Measurements from ENCODE around the gene NCOA6.
"Not testable (repeated sequence)": the region's sequence is repeated elsewhere in the genome, so short reads cannot be mapped to it uniquely, and the experiment has no call there.

Gene NCOA6

DNA sequence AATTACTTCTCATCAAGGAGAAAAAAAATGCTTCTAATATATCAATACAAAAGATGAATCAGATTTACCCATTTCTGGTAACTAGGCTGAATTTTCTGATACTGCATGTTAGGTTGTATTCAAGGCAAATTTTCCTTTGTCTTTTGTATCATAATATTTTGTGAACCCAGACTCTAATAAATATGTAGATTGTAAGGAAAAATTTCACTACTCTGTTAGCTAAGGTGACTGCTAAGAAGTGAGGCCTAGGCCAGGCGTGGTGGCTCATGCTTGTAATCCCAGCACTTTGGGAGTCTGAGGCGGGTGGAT lies 108.6 kb downstream of the NCOA6 start:
- no peak for DNase-seq

DNA sequence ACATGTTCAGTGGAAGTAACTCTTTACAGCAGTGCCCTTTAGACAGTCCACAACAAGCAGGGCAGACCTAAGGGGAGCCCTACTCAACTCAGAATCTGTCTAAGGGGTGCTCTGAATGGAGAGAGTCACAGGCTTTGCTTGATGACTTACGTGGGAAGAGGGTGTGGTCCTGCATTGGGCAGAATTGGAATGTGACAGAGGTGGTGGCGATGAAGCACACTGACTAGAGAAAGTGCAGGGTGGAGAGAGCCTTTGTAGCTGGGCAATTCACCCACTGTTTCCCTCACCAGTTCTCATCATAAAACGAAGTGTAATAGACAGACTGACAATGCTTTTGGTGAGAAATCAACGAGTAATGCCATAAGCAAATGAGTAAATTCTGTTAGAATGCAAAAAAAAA lies 110.1 kb downstream of the NCOA6 start:
- DNase-seq: no peak

DNA sequence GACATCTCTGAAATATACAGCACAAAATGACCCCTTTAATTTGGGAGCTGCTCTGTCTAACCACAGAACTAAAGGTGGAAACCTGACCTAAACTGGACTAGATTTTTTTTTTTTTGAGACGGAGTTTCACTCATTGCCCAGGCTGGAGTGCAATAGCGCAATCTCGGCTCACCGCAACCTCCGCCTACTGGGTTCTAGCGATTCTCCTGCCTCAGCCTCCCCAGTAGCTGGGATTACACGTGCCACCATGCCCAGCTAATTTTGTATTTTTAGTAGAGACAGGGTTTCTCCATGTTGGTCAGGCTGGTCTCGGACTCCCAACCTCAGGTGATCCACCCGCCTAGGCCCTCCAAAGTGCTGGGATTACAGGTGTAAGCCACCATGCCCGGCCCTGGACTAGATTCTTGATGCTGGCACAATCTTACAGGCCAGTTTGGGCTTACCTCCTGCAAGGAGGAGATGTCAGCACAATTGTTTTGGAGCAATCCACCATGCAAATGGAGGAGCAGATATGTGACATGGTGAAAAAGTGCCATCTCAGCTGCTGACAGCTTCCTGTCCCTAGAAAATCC lies 111.4 kb downstream of the NCOA6 start:
- DNase-seq: not testable (repeated sequence)

DNA sequence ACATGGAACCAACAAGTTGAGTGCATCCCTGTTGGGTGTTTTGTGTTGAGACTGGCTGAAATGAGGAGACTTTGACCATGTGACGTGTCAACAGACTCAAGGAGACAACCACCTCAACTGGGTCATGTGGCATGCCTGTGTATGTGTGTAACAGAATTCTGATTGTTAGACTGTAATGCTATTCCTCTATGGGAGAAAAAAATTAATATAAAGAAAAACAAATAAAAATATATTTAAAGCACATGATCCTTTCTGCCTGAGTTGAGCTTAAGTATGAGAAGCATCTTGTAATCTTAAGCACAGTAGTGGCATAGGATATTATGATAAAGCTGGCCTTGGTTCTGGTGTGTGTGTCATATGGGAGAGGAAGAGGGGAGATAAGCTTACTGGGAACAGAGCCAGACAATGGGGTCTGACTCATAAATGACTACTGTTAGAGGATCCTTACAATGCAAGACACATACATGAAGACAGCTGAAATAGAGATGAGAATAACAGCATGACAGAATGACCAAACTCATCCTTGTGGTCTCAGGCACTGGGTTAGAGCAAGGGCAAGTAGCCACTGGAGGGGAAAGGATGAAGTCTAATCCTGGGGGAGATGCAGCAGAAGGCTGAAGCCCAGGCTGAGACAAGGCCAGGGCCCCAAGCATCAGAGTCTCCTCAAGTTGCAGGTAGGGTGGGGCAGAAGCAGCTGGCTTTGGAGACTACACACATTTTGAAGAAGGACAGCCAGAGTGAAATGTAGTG lies 112.1 kb downstream of the NCOA6 start:
- DNase-seq: no peak

DNA sequence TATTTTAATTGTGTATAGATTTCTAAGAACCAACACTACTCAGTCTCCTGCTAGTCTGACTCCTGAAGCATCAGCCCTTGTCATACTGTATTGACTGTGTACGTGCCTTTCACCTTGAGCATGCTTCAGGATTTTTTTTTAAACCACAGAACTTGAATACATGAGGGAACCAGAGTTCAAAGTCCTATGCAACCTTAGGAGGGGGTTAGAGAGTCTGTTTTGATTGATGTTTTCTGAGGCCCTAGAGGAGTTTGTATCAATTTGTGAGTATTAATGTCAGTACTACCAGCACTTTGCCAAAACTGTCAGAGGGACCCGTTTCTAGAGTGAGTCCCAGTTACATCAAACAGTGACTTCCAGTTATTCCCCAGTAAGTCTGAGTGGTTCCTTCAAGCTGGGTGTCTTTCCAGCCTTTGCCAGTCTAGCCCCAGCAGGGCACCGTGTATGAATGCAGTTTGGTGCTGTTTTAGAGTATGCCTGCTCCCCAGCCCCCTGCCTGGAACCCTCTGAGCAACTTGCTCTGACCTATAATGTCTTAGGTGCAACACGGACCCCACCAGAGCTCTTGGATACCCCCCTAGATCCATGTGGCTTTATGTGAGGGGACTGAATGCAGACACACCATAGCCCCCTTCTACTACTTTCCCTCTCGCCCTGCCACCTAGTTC lies 112.8 kb downstream of the NCOA6 start:
- no peak for DNase-seq

DNA sequence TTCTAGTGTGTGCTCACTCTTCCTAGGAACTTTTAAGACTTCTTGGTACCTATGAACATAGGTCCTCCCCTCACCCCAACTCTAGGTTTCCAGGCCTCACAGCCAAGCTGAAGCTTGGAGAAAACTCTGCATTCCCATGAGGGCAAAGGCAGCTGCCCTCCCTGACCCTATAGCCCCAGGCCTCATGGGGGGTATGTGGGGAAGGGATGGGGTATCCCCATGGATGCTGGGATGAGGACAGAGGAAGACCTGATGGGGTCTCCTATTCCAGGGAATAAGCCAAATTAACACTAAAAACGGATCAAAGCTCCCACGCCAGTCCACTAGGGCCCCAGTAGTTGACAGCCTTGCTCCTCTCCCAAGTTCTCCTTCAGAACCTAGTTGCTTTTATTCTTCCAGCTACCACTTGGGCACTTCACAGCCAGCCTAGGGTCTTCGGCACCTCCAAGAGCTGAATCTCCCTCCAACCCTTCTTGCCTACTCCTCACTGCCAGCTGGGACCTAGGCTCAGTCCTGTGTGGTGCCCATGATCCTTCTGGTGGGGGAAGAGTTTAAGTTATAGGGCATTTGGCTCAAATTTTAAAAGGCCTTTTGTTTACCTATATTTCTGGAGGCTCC lies 113.5 kb downstream of the NCOA6 start:
- DNase-seq: no peak

DNA sequence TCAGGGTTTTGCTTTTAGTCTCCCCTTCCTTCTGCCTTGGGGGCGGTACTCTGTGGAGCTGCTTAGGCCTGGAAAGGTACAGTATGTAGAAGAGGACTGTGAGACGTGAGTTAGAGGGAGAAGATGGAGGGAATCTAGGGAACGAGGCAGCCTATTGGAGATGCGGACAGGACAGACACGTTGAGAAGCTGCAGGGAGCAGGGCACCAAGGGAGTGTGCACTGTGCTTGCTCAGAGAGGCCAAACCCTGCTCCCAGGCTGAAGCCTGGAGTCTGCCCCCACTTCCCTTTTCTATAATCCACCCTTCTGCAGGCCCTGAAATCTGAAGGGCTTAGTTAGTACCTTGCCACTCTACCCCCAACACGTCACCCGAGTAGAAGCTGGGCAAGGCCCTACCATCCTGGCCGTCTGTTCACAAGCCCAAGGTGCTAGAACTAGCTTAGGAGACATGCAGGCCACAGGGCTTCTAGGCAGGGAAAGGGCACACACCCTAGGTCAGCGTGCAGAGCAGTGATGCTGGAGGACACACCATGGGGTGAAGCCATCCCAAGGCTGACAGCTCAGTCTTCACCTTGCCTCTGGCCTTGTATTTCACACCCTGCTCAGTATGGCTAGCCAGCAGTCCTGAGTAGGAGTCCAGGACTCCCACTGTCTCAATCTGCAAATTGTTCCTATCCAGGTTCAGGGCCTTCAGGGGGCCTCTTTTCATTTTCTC lies 114.4 kb downstream of the NCOA6 start:
- DNase-seq: no peak

DNA sequence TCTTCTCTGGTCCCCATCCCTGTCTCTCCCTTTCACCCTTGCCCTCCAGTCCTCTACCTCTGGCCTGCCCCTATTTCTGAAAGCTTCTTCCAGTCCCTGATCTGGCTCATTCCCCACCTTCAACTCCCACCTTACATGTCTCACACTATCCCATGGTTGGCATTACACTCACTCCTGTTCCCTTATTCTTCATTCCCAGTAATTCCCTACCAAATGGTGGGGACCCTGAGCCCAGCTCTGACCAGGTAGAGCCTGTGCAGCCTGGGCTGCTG lies 114.9 kb downstream of the NCOA6 start:
- DNase-seq: no peak

DNA sequence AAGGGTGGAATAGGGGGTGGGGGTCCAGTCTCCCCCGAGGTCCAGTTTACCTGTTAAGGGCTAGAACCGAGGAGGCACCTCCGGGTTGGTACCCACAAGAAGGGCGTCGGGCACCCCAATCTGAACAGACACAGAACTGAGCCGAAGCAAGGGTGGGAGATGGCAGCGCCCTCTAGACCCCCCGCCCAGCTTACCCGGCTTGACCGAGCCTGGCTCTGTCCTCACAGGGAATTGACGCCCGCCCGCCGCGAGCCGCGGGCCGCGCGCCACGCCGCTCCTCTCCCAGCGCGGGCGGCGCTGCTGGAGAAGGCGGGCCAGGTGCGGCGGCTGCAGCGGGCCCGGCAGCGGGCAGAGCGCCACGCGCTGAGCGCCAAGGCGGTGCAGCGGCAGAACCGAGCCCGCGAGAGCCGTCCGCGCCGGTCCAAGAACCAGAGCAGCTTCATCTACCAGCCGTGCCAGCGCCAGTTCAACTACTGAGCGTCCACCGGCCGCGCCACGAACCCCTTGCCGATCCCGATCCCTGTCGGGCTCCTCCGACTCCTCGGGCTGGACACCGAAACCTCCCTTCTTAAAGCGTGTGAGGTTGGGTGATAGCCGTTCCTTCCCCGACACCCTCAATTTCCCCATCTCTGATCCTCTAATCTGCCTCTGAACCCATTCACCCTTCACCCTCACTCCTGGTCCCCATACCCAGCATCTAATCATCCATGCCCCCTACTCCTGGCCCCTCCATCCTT lies 115.5 kb downstream of the NCOA6 start:
- no peak for DNase-seq

DNA sequence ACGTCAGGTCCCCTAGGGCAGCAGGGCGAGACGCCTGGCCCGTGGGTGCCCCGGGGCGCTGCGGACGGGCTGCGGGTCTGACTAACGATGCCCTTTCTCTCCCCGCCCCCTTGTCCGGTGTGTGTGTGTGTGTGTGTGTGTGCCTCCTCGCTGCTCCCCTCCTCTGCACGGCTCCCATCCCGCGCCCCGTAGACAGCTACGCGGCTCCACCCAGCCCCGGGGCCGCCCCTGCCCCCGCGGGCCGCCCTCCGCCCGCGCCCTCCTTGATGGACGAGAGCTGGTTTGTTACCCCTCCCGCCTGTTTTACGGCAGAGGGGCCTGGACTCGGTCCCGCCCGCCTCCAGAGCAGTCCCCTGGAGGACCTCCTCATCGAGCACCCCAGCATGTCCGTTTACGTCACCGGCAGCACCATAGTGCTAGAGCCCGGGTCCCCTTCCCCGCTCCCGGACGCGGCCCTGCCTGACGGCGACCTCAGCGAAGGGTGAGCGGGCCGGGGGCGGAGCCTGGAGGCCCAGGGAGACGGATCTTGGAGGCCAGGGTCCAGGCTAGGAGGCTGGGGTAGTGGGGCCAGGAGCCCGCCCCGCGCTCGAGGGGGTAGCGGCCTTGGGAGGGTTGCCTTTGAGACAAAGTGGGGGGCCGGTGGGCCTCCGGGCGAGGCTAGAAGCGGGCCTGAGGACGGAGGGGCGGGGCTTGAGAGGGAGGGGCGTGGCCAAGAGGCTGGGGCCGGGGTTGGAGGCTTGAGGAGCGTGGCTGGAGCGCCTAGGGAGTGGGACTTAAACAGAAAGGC lies 116.2 kb downstream of the NCOA6 start:
- DNase-seq: peak; percentile 94

DNA sequence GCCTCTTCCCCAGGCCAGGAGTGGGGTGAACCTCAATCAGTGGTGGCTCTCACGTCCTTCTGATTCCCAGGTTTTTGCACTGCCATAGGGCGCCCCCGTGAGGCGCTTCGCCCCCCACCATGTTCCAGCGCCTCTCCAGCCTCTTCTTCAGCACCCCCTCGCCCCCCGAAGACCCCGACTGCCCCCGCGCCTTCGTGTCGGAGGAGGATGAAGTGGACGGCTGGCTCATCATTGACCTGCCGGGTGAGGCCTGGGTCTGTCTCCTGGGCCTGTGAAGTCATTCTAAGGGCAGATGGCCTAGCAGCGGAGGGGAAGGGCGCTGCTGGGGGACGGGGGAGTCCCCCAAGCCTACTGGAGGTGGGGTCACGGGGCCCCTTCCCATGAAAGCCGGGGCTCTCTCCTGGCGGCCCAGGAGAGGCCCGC lies 116.8 kb downstream of the NCOA6 start:
- peak; percentile 84 for DNase-seq

DNA sequence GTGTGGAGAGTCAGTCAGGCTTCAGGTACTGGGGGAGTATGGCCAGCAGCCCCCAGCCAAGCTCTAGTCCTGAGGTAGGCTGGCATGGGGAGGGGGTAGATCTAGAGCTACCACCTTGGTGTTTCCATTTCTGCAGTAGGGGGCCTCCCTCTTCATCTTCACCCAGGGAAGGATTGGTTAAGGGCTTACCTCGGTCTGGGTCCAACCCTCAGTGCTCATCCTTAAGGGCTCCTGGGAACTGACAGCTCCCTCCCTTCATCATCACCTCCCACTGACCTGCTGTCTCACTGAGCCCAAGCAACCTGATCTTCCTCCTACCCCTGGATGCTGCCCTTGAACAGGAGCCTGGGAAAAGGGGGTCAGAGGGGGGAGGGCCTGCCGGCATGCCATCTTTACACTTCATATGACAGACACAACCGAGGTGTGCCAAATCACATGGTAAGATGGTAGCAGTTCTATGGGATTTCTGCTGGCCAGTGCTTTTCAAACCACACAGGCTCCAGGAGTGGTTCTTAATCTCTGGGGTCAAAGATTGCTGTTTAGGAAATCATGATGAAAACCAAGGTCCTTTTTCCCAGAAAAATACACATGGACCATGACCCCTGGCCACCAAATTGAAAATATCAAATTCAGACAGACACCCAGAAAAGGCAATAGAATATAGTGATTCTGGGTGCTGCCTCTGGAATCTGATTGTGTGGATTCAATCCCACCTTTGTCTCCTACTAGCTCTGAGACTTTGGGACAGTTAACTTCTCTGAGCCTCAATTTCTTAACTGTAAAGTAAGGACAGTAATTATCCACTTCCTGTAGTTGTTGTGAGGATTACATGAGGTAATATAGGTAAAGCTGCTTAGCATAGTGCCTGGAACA lies 118.3 kb downstream of the NCOA6 start:
- no peak for DNase-seq

DNA sequence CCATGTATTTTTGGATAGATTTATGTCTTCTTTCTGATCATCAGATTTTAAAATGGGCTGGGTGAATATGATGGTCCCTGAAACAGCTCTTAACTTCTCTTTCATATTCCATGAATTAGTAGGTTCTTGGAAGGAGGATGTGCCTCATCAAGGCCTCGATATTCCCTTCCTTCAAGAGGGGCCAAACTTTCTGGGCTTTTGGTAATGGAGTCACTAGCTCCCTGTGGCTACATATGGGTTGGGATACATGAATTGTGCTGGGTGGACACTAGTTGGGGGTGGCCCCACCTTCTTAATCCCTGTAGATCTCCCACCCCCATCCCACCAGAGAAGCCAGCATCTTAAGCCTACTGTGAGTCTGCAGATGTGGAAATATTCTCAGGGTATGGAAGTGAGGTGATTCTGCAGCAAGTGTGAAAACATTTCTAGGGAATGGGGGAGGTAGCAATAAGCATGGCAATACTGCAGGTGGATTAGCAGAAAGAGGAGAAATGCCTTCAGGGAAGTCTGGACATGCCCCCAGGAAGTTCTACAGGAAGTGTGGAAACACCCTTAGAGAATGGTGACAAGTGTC lies 119.1 kb downstream of the NCOA6 start:
- no peak for DNase-seq

DNA sequence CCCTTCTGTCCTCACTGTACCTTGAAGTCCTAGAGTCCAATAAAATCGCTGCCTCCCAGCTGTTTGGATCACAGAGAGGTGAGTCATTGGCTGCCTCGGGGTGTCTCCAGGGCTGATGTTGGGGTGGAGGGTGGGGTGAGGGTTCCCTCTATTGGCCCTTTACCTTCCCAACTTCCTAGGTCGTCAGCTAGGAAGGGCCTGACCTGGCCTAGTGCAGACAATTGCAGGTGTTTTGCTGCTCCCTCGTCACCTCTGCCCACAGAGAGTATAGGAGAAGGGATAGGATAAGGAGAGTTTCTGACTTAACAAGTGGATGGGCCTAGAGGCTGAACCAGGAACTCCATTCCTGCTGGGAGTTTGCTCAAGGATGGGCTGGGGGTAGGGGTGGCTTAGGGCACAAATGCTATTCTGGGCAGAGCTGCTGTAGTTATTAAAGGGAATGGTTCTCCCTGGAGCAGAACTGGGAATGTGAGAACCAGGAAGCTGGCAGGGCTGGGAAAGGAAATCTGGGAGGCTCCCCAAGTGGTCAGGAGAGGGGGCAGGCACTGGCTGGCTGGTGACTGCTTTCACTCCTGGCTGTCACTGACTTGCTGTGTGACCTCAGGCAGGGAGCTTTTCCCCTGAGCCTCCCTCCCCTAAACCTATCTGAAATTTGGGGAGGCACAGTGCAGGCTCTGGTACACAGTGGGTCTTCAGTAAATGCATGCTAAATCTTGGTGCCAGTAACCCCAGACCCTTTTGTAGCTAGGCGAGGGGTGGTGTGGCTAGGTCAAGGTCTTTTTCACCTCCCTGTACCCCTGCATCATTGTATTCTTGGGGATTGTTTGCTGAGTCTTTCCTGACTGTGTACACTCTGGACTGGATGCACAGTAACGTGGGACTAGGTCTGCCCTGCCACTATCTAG lies 119.8 kb downstream of the NCOA6 start:
- DNase-seq: no peak

DNA sequence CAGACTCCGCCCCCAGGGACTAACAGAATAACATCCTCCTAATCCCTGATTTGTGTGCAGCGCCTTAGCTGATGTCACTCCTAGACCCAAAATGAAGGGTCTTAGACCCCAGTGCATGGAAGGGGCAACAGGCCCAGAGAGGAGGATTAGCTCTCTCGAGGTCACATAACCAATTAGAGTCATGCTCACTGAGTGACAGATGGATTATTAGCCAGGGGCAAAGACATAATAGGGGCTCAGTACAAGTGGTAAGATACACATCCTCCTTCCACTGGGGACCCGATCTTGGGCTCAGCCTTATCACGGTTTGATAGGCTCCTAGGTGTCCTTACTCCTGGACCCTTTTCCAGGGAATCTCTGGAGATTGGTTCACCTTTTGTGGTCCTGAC lies 120.4 kb downstream of the NCOA6 start:
- DNase-seq: no peak

DNA sequence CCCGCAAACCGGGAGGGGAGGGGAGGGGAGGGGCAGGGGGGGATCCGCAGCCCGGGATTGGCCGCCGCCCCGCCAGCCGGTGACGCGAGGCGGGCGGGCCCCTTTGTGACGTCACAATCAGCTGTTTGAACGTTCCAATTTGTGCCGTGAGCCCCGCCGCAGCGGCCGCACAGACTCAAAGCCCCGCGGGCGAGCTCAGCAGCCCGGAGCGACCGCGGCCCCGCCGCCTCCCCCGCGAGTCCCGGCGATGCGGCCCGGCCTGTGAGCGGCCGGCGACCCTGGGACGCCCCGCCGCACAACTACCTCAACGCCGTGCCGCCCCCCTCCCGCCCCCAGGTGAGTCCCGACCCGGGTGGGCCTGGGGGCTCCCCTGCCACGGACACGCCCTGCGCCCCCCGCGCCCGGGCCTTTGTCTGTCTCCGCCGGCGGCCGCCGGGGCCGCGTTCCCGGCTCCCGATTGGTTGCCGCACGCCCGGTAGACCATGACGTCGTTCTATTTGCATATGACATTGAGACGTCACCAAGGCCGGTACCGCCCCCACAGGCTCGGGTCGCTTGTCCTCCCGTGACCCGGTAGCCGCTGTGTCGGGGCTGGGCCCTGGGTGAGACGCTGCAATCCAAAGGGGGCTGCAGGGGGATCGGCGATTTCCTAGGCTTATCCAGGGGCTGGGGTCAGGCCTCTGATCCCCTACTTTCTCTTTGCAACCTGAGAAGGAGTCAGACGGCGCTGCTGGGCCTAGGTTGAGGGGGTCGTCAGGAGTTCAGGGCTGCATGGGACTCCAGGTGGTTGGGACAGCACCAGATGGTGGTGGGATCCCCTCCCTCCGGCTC lies 121.1 kb downstream of the NCOA6 start, which contains the start of gene TP53INP2:
TP53INP2 (plus strand) TSS at position 168 of the 831 bp plus-strand sequence. CDS start 4,396 bp downstream, outside the sequence.
- peak; percentile 89 for DNase-seq

DNA sequence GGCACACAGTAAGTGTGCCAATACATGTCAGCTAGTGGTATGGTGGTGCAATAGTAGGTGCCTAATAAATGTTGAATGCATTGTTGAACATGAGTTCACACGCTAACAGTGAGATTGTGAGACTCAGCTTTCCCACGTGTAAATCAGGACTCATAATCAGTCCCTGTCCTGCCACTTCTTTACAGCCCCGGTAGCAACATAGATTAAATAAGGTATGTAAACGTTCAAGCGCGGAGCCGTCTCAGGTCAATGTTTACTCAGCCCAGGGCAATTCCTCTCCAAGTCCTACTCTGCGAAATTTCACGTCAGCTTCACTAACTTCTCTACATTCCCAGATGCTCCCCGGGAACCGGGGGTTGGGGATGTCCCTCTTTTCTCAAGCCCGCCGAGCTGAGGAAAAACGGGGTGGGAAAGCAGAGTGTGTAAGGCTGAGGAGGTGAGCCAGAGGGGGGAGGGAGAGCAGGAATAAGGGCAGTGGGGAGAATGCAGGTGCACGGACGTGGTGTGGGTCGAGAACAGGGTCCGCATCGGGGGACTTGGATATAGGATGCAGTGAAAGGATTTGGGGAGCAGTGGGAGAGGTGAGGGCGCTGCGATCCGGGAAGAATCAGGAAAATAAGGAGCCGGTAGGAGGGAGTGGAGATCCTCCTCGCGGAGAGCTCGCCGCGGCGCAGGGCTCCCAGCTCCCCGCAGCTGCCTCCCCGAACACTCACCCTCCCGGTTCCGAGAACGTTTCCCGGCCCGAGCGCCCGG lies 121.9 kb downstream of the NCOA6 start:
- DNase-seq: peak; percentile 74

DNA sequence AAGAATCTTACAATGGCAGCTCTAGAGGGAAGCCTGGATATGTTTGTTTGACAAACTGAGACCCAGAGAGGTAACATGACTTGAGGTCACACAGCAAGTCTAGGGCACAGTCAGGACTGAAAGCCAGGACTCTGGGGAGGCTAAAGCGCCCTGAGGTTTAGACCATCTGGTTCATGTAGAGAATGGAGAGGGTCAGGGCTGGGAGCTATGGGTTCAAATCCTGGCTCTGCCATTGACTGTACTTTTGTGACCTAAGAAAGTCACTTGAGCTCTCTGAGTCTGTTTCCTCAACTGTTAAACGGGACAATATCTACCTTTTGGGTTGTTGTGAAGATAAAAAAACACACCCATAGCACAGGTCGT lies 122.4 kb downstream of the NCOA6 start:
- no peak for DNase-seq
